T1000 (cell line): Measurements from ENCODE around the gene B9D2.

Source experiments
- DNase-seq: peaks from one replicate; lab custom pipeline; 2025; ENCODE audit warnings: mixed read lengths; lab: John Stamatoyannopoulos, UW

The B9D2 gene

DNA sequence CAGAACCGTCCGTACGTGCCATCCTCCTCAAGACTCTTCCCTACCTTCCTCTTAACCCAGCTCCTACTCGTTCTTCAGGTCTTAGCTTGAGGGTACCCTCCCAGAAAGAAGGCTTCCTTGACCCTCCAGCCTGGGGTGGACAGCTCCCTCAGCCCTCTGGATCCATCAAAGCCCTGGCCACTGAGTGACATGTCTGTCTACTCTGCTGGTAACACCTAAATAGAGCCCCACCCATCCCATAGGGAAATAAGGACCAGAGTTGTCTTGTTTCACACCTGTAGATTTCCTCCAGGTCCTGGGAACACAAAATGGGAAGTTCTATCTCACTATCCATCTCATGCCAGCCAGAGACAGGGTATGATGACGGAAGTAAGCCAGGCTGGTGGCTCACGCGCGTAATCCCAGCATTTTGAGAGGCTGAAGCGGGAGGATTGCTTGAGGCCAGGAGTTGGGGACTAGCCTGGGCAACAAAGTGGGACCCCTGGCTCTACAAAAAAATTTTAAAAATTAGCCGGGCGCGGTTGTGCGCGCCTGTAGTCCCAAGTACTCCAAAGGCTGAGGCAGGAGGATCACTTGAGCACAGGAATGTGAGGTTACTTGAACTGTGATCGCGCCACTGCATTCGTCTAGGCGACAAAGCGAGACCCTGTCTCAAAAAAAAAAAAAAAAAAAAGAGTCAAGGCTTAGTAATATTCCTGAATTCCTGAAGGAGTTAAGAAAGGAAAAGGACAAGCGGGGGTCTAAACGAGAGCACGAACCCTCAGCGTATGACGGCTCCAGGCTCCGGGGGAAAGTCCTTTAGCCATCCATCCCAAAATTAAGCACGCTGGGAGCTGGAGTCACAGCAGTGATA, 54.5 kb downstream of the B9D2 start:
- no peak for DNase-seq

DNA sequence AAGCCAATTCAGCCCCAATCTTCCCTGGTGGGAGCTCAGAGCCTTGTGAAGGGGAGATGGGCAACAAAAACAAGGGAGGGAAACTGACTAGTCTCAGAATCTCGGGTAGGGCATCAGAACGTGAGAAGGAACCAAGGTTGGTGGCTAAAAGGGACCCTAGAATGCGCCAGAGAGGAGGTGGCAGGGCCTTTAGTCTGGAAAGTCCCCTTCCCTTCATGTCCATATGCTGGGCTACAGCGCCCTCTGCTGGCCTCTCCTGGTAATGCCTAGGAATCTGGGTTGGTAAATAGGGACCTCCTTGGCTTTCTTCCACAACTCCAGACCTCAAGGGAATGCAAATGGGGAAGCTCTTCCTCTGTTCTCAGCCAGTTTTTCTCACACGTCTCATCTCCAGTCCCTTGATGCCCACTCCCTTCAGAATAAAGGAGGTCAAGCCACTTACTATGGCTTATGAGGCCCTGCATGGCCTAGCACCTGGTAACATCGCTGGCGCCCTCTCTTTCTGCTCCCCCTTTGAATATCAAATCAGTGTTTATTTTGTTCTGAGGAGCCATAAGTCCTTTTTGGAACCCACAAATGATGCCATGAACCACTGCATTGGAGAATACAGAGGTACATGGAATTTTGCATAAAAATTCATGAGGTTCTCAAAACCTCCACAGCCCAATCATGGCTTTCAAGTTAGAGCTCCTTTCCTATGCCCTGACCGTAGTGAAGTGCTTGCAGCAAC, 55.3 kb downstream of the B9D2 start:
- peak; percentile 73 for DNase-seq

- DNase-seq, result no peak
Observed at GRCh38 chr19:41307954-41308449, 55.9 kb downstream of the B9D2 start.

DNA sequence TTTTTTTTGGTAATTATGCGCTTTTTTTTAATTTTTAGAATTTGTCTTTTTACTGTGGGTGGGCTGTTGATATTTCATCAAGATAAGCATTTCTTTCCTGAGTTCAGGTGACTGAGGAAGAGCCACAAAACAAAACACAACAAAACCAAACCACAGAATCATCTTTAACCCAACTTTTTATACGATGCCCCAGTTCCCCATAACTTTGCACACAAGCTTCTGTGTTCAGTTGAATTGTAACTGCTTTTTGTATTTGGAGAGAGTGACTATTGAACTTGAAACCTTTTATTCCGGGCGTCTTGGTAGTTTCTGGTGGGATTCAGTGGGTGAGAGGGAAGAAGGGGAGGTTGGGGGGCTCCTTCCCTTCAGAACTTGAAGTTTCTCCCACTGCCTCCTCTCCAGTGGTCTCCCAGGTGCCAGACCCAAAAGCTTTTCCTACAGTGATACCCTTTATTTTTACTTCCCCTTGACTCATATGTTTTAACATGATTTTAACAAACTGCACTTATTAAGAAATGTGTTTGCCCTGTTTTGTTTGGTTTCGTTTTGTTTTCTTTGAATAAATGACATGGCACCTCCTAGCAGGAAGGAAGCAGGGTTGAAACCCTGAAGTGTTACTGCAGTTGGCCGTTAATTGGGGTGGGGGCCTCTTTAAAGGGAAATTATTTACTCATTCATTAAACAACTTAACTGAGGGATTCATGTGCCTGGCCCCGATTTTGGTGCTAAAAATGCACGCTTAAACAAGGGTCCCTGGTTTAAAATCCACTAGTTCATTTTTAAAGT, 56.7 kb downstream of the B9D2 start:
- DNase-seq, result no peak

DNA sequence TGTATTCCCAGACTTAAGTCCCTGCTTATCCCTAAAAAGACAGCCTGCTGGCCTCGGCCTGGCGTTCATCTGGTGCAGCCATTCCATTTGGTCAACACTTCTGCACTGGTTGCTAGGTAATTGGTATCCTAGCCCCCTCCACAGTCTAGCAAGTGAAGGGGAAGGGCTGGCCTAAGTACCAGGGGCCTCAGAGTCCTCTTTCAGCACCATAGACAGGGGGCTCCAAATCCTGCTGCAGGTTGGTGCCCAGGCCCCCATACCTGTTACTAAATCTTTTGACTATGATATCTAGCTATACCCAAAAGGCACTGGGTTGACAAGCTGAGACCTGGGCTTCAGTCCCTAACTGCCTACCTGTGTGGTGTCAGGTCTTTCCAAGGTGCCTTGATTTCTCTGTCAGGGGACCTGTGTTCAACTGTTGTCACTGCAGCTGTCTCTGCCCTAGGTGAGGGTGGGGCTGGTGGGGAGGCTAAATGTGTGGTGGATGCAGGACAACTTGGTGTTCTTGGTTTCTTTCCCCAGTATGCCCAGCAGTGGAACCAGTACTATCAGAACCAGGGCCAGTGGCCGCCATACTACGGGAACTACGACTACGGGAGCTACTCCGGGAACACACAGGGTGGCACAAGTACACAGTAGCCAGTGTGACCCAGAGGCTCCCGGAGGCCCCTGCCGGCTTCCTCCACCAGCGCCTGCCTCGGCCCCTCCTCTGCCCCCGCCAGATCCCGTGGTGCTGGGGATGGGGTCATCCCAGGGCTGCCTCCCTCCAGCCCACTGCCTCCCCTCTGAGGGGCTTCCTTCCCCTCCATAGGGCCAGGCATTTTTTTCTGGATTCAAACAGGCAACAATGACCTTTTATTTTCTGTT, 57.8 kb downstream of the B9D2 start:
- DNase-seq, result no peak

GRCh38 chr19:41304706-41305483, 59.1 kb downstream of the B9D2 start:
- DNase-seq, result no peak
